Testis (tissue), 3 donors: ENCODE results near the gene BDKRB1. TPM values are rescaled to one million over a fixed set of nuclear protein-coding genes. Genes with fewer than 3 reads are reported as not detected.

Source experiments
- DNase-seq: peaks from one replicate; pipeline ENCODE4 v3.0.0-alpha.2; 2019
- H3K27ac ChIP-seq, 2 donors: fragments of 200-600 bp; sonication (generic); one replicate each; pipeline ENCODE4 v1.5.1; 2019
- H3K27me3 ChIP-seq: fragments of 200-600 bp; sonication (generic); one replicate; pipeline ENCODE4 v1.5.1; 2019
- H3K36me3 ChIP-seq: fragments of 200-600 bp; sonication (generic); one replicate; pipeline ENCODE4 v1.5.1; 2017; ENCODE audit warnings: low read depth; ENCODE audit errors: missing control alignments
- H3K4me1 ChIP-seq: fragments of 200-600 bp; sonication (generic); one replicate; pipeline ENCODE4 v1.5.1; 2019
- H3K4me3 ChIP-seq, 2 donors: fragments of 200-600 bp; sonication (generic); one replicate each; pipeline ENCODE4 v1.5.1; 2017 to 2019
- H3K9me3 ChIP-seq: fragments of 200-600 bp; sonication (generic); one replicate; pipeline ENCODE4 v1.5.1; 2017
- POLR2A ChIP-seq: fragments of 450-650 bp; IDR thresholded peaks from one replicate; pipeline ENCODE4 v1.6.1; 2017; ENCODE audit warnings: antibody characterized with exemption, mild to moderate bottlenecking, moderate library complexity
- WGBS, 2 donors: methylation state at CpG; one replicate each; pipeline ENCODE4 v1.1.5; 2018; 5-methylcytosine and 5-hydroxymethylcytosine counted together
- intact Hi-C: fragments of 100-400 bp; cut with DNase I; formaldehyde crosslinking; loops from one replicate; pipeline ENCODE4 v1.15.1; 2023; ENCODE audit warnings: low total_unique reads
- polyA plus RNA-seq: library from polyadenylated mRNA; stranded (reverse); fragments of 350-450 nt; fragmentation: Illumina TruSeq; extraction: RNeasy Lipid Tissue Mini Kit (QIAGEN cat#74804); gene quantifications from one replicate; pipeline ENCODE4 v1.2.3, GENCODE V29; 2014; ENCODE audit warnings: low read depth, low replicate concordance; ENCODE audit not compliant: insufficient read depth
- total RNA-seq, 2 donors: library from RNA; depleted of rRNA; stranded (reverse); fragments of >200 nt; gene quantifications; one replicate each; pipeline ENCODE4 v1.2.3, GENCODE V29; 2016
- TF ChIP-seq, protein P1 (sequence below), 3 experiments: fragments of 450-650 bp in 2 of 3; fragments of 200-600 bp in 1 of 3; sonication (generic) in 1 of 3; IDR thresholded peaks; one replicate each; pipeline ENCODE4 v1.5.1; 2016 to 2019; ENCODE audit warnings: antibody characterized with exemption in 3 of 3, mild to moderate bottlenecking in 2 of 3, moderate library complexity in 1 of 3

BDKRB1 gene
- total and polyA plus RNA-seq, 3 donors from 2014 or later = 3.3 to 4.9 (median 3.4) TPM

DNA sequence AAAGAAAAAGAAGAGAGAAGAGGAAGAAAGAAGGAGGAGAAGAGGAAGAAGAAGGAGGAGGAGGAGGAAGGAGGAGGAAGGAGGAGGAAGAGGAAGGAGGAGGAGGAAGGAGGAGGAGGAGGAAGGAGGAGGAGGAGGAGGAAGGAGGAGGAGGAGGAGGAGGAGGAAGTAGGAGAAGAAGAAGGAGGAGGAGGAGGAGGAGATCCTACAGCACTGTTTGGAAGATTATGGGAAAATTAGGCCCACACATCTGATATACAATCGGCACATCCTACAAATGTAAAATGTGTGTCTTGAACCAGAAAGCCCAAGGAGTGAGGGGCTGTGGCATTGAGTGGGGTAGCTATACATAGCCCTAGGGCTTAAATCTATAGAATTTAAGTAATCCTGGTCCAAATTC lies 39.4 kb upstream of the BDKRB1 start:
- 68 to 78% methylated on average over 1 of the region's 1 CpG for WGBS, 2 donors
- TF ChIP-seq POLR2A = no peak
- TF ChIP-seq, protein P1, sequence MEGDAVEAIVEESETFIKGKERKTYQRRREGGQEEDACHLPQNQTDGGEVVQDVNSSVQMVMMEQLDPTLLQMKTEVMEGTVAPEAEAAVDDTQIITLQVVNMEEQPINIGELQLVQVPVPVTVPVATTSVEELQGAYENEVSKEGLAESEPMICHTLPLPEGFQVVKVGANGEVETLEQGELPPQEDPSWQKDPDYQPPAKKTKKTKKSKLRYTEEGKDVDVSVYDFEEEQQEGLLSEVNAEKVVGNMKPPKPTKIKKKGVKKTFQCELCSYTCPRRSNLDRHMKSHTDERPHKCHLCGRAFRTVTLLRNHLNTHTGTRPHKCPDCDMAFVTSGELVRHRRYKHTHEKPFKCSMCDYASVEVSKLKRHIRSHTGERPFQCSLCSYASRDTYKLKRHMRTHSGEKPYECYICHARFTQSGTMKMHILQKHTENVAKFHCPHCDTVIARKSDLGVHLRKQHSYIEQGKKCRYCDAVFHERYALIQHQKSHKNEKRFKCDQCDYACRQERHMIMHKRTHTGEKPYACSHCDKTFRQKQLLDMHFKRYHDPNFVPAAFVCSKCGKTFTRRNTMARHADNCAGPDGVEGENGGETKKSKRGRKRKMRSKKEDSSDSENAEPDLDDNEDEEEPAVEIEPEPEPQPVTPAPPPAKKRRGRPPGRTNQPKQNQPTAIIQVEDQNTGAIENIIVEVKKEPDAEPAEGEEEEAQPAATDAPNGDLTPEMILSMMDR (IDR thresholded peaks at IDR 0.05) = no peak
- Histone ChIP-seq H3K36me3 (no peaks in the 10 kb centered on the region), H3K27me3 (no peaks in the 10 kb centered on the region), H3K9me3 (no peaks in the 10 kb centered on the region), H3K27ac (no peak overlapping the region), H3K4me3 (no peak overlapping the region), H3K4me1 (no peaks in the 10 kb centered on the region)
- intact Hi-C loops = no loop called here
- DNase-seq = no peak

DNA sequence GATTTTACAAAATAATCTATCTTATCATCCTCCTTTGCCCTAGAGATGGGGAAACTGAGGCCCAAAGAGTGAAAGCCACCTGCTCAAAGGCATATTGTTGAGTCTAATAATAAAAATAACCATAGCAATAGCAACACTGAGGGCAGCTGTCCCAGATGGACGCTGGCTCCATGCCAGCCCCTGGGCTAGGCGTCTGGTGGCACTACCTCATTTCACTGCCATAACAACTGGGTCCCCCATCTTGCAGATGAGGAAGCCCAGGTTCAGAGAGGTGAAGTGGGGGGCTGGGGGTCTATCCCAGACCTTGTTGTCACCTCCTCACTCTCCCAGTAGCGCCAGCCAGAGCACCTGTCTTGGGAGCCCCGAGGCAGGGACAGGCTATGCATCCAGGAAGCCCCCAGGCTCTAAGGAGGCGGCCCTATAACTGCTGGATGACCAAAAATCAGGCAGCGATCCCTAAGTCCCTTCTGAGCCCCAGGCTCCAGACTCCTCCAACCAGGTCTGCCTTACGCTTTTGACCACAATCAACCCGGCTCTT lies 38.6 kb upstream of the BDKRB1 start:
- intact Hi-C loops = no loop called here
- Histone ChIP-seq H3K27me3 (no peaks in the 10 kb centered on the region), H3K27ac (no peak overlapping the region), H3K36me3 (no peaks in the 10 kb centered on the region), H3K4me3 (no peak overlapping the region), H3K4me1 (no peaks in the 10 kb centered on the region), H3K9me3 (no peaks in the 10 kb centered on the region)
- 77 to 82% methylated on average over 7 to 8 of the region's 8 CpGs for WGBS, 2 donors
- DNase-seq = no peak
- no peak for TF ChIP-seq POLR2A
- TF ChIP-seq, protein P1 (IDR thresholded peaks at IDR 0.05) = no peak

DNA sequence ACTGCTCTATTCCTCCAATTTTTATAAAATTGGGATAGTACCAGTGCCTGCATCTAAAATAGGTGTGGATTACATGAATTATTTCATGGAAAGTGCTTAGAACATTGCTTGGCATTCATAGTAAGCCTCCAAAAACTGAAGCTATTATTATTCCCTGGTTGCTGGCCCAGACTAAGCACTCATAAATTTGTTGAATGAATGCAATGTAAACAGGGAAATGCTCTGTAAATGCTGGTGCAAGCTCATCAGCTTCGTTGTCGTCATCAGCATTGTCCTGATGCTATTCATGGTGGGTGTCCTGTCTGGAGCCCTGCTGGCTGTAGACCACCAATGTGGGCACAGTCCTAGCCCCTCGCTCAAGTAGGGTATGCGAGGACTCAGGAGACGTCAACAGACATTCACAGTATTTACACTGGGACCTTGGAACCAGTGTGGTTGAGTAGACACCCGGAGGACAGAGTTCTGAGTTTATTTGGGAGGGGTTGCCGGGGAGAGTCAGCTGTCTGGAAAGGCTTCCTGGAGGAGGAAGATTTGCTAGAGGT lies 34.8 kb upstream of the BDKRB1 start:
- no peak for DNase-seq
- Histone ChIP-seq H3K36me3 (no peaks in the 10 kb centered on the region), H3K4me3 (no peak overlapping the region), H3K9me3 (no peaks in the 10 kb centered on the region), H3K27ac (no peak overlapping the region), H3K27me3 (no peaks in the 10 kb centered on the region), H3K4me1 (no peaks in the 10 kb centered on the region)
- TF ChIP-seq, protein P1 (IDR thresholded peaks at IDR 0.05) = no peak
- TF ChIP-seq POLR2A = no peak
- WGBS, 2 donors = 86 to 95% methylated on average over 7 of the region's 7 CpGs
- intact Hi-C loops = no loop called here

DNA sequence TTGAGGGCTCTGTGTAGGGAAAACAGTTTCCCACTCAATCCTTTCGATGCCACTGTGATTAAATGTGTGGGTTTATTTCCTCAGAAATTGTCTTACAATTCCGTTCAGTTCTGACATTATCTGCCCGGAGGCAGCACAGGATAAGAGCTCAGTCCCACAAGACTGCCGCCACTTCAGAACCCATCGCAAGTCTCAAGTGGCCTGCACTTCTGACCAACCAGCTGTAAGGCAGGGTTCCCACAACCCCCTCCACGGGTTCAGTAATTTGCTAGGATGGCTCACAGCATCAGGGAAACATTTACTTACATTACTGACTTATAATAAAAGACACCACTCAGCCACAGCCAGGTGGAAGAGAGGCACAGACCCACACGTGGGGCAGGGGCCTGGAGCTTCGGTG lies 34.2 kb upstream of the BDKRB1 start:
- intact Hi-C loops = no loop called here
- no peaks in the 10 kb centered on the region for H3K36me3 ChIP-seq
- TF ChIP-seq, protein P1 (IDR thresholded peaks at IDR 0.05) = no peak
- no peak for TF ChIP-seq POLR2A
- no peaks in the 10 kb centered on the region for H3K9me3 ChIP-seq
- no peak overlapping the region for H3K27ac ChIP-seq
- no peak overlapping the region for H3K4me3 ChIP-seq
- no peaks in the 10 kb centered on the region for H3K27me3 ChIP-seq
- DNase-seq = no peak
- H3K4me1 ChIP-seq = no peaks in the 10 kb centered on the region
- WGBS, 2 donors = 84 to 89% methylated on average over 7 to 8 of the region's 8 CpGs

DNA sequence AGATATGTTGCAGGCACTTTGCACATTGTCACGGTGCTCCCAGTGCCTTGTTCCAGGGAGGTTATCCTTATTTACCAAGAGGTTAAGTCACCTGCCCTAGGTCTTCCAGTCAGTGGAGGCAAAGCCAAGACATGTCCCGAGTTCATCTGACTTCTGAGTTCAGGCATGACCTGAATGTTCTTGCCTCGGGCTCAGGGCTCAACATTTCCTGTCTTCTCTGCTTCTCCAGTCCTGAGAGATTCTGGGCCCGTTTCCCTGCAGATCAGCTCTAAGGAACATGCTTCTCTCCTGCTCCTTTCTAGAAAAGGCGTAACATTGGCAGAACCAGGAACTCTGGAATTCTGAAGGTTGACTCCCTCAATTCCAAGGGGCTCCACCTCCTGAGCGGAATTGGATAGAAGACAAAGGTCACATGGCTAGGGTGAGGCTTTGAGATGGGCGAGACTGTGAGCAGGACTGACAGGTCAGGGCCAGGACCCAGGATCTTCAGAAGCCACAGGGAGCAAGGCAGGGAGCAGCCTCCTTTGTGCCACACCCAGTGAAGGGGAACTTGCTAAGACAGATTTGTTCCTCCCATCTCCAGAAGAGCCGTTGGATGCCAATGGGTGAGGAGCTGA lies 31.4 kb upstream of the BDKRB1 start:
- no peak overlapping the region for H3K27ac ChIP-seq

More for the DNA sequence above, 31.4 kb upstream of the BDKRB1 start:
- 72 to 74% methylated on average over 6 to 8 of the region's 8 CpGs for WGBS, 2 donors
- intact Hi-C loops = no loop called here
- no peak for TF ChIP-seq POLR2A
- TF ChIP-seq, protein P1 (IDR thresholded peaks at IDR 0.05) = no peak
- H3K27me3 ChIP-seq = no peaks in the 10 kb centered on the region
- H3K36me3 ChIP-seq = no peaks in the 10 kb centered on the region
- no peaks in the 10 kb centered on the region for H3K4me1 ChIP-seq
- DNase-seq = no peak
- no peaks in the 10 kb centered on the region for H3K9me3 ChIP-seq
- no peak overlapping the region for H3K4me3 ChIP-seq
